ENCODE data around the gene CRHR1.

GRCh38 chr17:45749831-45750335 is 34.2 kb upstream of the CRHR1 start:
- TF ChIP-seq CTCF (conservative IDR thresholded peaks at IDR 0.05; ENCODE audit: low read depth, low read length): no peak
- no peak for TF ChIP-seq EZH2 (IDR thresholded peaks at IDR 0.05; ENCODE audit: low read length, unreplicated experiment)

Measured in PC-3 (cell line).